K562 (cell line): ENCODE measurements around the gene IGFL1. TPM values are rescaled to one million over a fixed set of nuclear protein-coding genes. Genes with fewer than 3 reads are reported as not detected.

Experiments
- ATAC-seq: fragments of 200-7000 bp; cut with Tn5 transposase; 3 replicates; pipeline ENCODE4 v1.9.1; 2020; ENCODE audit warnings: moderate library complexity
- BruUV-seq: library from RNA; stranded (reverse); fragments of 400-500 nt; replicated peaks from 2 replicates; lab custom pipeline; 2021; lab: Mats Ljungman, UMichigan
- CTCF ChIA-PET: fragments of 300-600 bp; formaldehyde crosslinking; extraction: SDS; loops from one replicate; lab custom pipeline; 2021; ENCODE audit warnings: low intra/inter-chr PET ratio; lab: Yijun Ruan, JAX
- POLR2A ChIA-PET: fragments of 300-600, 350-650 bp; sonication (Branson Sonifier 250); formaldehyde crosslinking; extraction: SDS; loops from one replicate; lab custom pipeline; 2021; ENCODE audit warnings: antibody characterized with exemption, inconsistent platforms; lab: Yijun Ruan, JAX
- DNase-seq, 4 experiments: peaks; one replicate each; pipeline versions ENCODE4 v3.0.0 to v3.0.0-alpha.2; 2011 to 2018; ENCODE audit warnings: low spot score in 3 of 4, mixed read lengths in 3 of 4; ENCODE audit errors: extremely low read depth in 1 of 4
- FAIRE-seq: peaks from 2 replicates; lab custom pipeline; 2011; peaks lifted over from hg19 to GRCh38; lab: Jason Lieb, UNC
- H2AFZ ChIP-seq: 2 replicates; pipeline ENCODE4 v1.6.0; 2011; ENCODE audit warnings: low read depth, low read length, control low read depth, inconsistent platforms
- H3K27ac ChIP-seq: fragments of 200-600 bp; 3 replicates; pipeline ENCODE4 v1.8.0; 2011; ENCODE audit warnings: low read depth, mild to moderate bottlenecking, control low read depth, inconsistent platforms, low read length, moderate library complexity, mixed read lengths; ENCODE audit errors: extremely low read depth
- H3K27me3 ChIP-seq, 2 experiments: fragments of 300-600 bp in 1 of 2; 2 replicates in 1 of 2; 3 replicates in 1 of 2; pipeline versions ENCODE4 v1.6.0 to v1.8.0; 2011; ENCODE audit warnings: inconsistent platforms in 2 of 2, low read length in 2 of 2, mild to moderate bottlenecking in 1 of 2, mixed read lengths in 1 of 2, moderate library complexity in 1 of 2; ENCODE audit not compliant: control insufficient read depth in 2 of 2, insufficient read depth in 2 of 2
- H3K36me3 ChIP-seq: fragments of 300-600 bp; 3 replicates; pipeline ENCODE4 v1.8.0; 2011; ENCODE audit warnings: mild to moderate bottlenecking, low read length, inconsistent platforms; ENCODE audit not compliant: control insufficient read depth, insufficient read depth
- H3K4me1 ChIP-seq, 2 experiments: fragments of 200-600 bp in 1 of 2; replicated peaks in 1 of 2; 2 replicates in 1 of 2; 3 replicates in 1 of 2; pipeline versions ENCODE4 v1.5.1 to v1.8.0; 2011; ENCODE audit warnings: inconsistent platforms in 2 of 2, low read length in 2 of 2, mild to moderate bottlenecking in 1 of 2, mixed read lengths in 1 of 2, moderate library complexity in 1 of 2; ENCODE audit not compliant: control insufficient read depth in 2 of 2, insufficient read depth in 2 of 2
- H3K4me2 ChIP-seq: 2 replicates; pipeline ENCODE4 v1.6.1; 2011; ENCODE audit warnings: low read length, control low read depth, inconsistent platforms, mixed read lengths; ENCODE audit not compliant: insufficient read depth
- H3K4me3 ChIP-seq: fragments of 200-600 bp; sonication (generic), shearing (Covaris generic); 2 replicates; pipeline ENCODE4 v1.5.1; 2016; ENCODE audit warnings: control low read depth, inconsistent platforms
- H3K79me2 ChIP-seq: fragments of 200-600 bp; 3 replicates; pipeline ENCODE4 v1.8.0; 2011; ENCODE audit warnings: low read length, inconsistent platforms; ENCODE audit not compliant: control insufficient read depth, insufficient read depth
- H3K9ac ChIP-seq, 2 experiments: 2 replicates each; pipeline versions ENCODE4 v1.6.0 to v1.6.1; 2011; ENCODE audit warnings: low read depth in 2 of 2, low read length in 2 of 2, control low read depth in 1 of 2, inconsistent platforms in 1 of 2, mild to moderate bottlenecking in 1 of 2, mixed read lengths in 1 of 2; ENCODE audit not compliant: insufficient read depth in 1 of 2
- H3K9me1 ChIP-seq: one replicate; pipeline ENCODE4 v1.6.0; 2011; ENCODE audit warnings: inconsistent platforms, mild to moderate bottlenecking, low read length, moderate library complexity; ENCODE audit not compliant: control insufficient read depth, insufficient read depth
- H3K9me3 ChIP-seq: replicated peaks from 2 replicates; pipeline ENCODE4 v1.5.1; 2011; ENCODE audit warnings: low read depth, low read length, inconsistent platforms; ENCODE audit not compliant: control insufficient read depth, insufficient read depth
- H4K20me1 ChIP-seq: replicated peaks from 2 replicates; pipeline ENCODE4 v1.6.1; 2011; ENCODE audit warnings: low read length, inconsistent platforms, mixed read lengths; ENCODE audit not compliant: control insufficient read depth, insufficient read depth
- BCL6 ChIP-seq: fragments of 250-450 bp; sonication (Bioruptor Pico); IDR thresholded peaks from 2 replicates; pipeline ENCODE4 v1.4.0; 2020
- BRF1 ChIP-seq: IDR thresholded peaks from 3 replicates; pipeline ENCODE4 v1.6.1; 2011; ENCODE audit warnings: borderline replicate concordance, mild to moderate bottlenecking; ENCODE audit not compliant: insufficient read length; ENCODE audit errors: extremely low read depth
- CCNT2 ChIP-seq: IDR thresholded peaks from 2 replicates; pipeline ENCODE4 v1.6.1; 2011; ENCODE audit warnings: borderline replicate concordance, low read depth, mild to moderate bottlenecking, moderate library complexity, mixed read lengths, low read length; ENCODE audit not compliant: insufficient read length; ENCODE audit errors: extremely low read depth
- RBM34 ChIP-seq: fragments of 200-400 bp; formaldehyde crosslinking; IDR thresholded peaks from 2 replicates; pipeline ENCODE4 v1.6.1; 2018; ENCODE audit warnings: low read length, borderline replicate concordance; ENCODE audit not compliant: insufficient read depth
- SRSF1 ChIP-seq: fragments of 200-400 bp; formaldehyde crosslinking; IDR thresholded peaks from 2 replicates; pipeline ENCODE4 v1.6.1; 2017; ENCODE audit warnings: mild to moderate bottlenecking, low read depth, low read length, moderate library complexity
- ZBED1 ChIP-seq: IDR thresholded peaks from 2 replicates; pipeline ENCODE4 v1.6.1; 2014
- ZFP91 ChIP-seq: sonication (generic); formaldehyde crosslinking; IDR thresholded peaks from 2 replicates; pipeline ENCODE4 v1.8.0; 2022; ENCODE audit warnings: mild to moderate bottlenecking, missing genetic modification reagents
- ZNF133 ChIP-seq: fragments of 250-450 bp; sonication (Bioruptor Pico); IDR thresholded peaks from 2 replicates; pipeline ENCODE4 v1.4.0; 2020; ENCODE audit warnings: mild to moderate bottlenecking
- WGBS: fragments of 100-300 bp; shearing (Covaris generic); methylation state at CpG from one replicate; pipeline ENCODE4 v1.1.6; 2016; ENCODE audit warnings: low coverage, mixed read lengths; ENCODE audit not compliant: insufficient coverage; ENCODE audit errors: missing lambda C conversion rate; 5-methylcytosine and 5-hydroxymethylcytosine counted together
- in situ Hi-C: fragments of 300-500 bp; cut with MboI; formaldehyde crosslinking; loops from 4 replicates; pipeline ENCODE4 v1.15.0; 2018; ENCODE audit warnings: inconsistent platforms, mixed read lengths
- intact Hi-C: fragments of 100-400 bp; cut with micrococcal nuclease; formaldehyde crosslinking; loops from 2 replicates; pipeline ENCODE4 v1.14.2; 2022
- polyA plus RNA-seq, 8 experiments: library from polyadenylated mRNA; depleted of rRNA in 4 of 8; stranded (reverse) in 5 of 8; unstranded in 3 of 8; fragments of >200 nt; fragmentation: Nextera tagmentation in 2 of 8; fragmentation: Illumina TruSeq in 1 of 8; extraction: Ambion mirVana in 2 of 8; extraction: Trizol in 1 of 8; gene quantifications; 2 replicates each; pipeline versions ENCODE4 v1.2.1 to v1.2.3, GENCODE V29; 2011 to 2014; ENCODE audit warnings: inconsistent platforms in 1 of 8, missing spikeins in 1 of 8
- total RNA-seq, 7 experiments: library from RNA; depleted of rRNA in 6 of 7; stranded (reverse); fragments of >200 nt in 6 of 7; fragmentation: Illumina TruSeq in 2 of 7; extraction: Trizol in 2 of 7; gene quantifications; 2 replicates each; pipeline versions ENCODE4 v1.2.1 to v1.2.3, GENCODE V29; 2011 to 2021; ENCODE audit warnings: low replicate concordance in 1 of 7
- TF ChIP-seq, protein P1 (sequence below): sonication (generic); formaldehyde crosslinking; IDR thresholded peaks from 2 replicates; pipeline ENCODE4 v1.8.0; 2023; ENCODE audit warnings: mild to moderate bottlenecking, missing genetic modification reagents

IGFL1 gene
- total and polyA plus RNA-seq, 9 of the 15 experiments (the other 6 are each of a cell fraction or from before 2014, with no cell fraction given), result not detected

- Histone ChIP-seq H4K20me1 (no peaks in the 10 kb centered on the region), H3K36me3 (no peaks in the 10 kb centered on the region), H3K27ac (peak overlapping the region; percentile 49; the same call in 1 of the 3 replicates), H3K79me2 (no peaks in the 10 kb centered on the region; the same call in 2 of the 3 replicates), H3K27me3 (peaks cover 0 to 5% of the 10 kb centered on the region in 2 experiments; a peak in 1 of 5 replicates), H3K4me3 (no peak overlapping the region), H2AFZ (0 out of 2 replicates have a peak overlapping the region, but pooled peaks have one; percentile 2), H3K9me3 (no peaks in the 10 kb centered on the region; the same call in 1 of the 2 replicates), H3K4me2 (peak overlapping the region; percentile 31; the same call in 1 of the 2 replicates), H3K9ac (no peak overlapping the region), H3K4me1 (peaks cover 5% of the 10 kb centered on the region in 2 experiments), H3K9me1 (no peaks in the 10 kb centered on the region)
- DNase-seq (peak in 1 of 4 experiments; percentile 50), FAIRE-seq (peak; percentile 29), ATAC-seq (no peak)
- intact Hi-C loops, result no loop called here
- WGBS, result 3% methylated on average over 8 of the region's 8 CpGs
- in situ Hi-C loops, result no loop called here
- no TSS peak for BruUV-seq
- ChIA-PET CTCF (no interaction called here), POLR2A (interaction anchor here (1.0 kb wide), 1 partner anchor 14 kb away, joined by 4 read pairs; no protein-coding TSS in a partner anchor)
- TF ChIP-seq SRSF1 (no peak), BRF1 (no peak), ZBED1 (no peak), CCNT2 (no peak), ZNF133 (CRISPR knock-in tag) (peak; percentile 89; the same call in 1 of the 2 replicates), ZFP91 (CRISPR knock-in tag) (no peak), RBM34 (no peak), BCL6 (peak; percentile 91)
- TF ChIP-seq, protein P1, sequence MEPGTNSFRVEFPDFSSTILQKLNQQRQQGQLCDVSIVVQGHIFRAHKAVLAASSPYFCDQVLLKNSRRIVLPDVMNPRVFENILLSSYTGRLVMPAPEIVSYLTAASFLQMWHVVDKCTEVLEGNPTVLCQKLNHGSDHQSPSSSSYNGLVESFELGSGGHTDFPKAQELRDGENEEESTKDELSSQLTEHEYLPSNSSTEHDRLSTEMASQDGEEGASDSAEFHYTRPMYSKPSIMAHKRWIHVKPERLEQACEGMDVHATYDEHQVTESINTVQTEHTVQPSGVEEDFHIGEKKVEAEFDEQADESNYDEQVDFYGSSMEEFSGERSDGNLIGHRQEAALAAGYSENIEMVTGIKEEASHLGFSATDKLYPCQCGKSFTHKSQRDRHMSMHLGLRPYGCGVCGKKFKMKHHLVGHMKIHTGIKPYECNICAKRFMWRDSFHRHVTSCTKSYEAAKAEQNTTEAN, result no peak
These were observed 26.4 kb upstream of the IGFL1 start for GRCh38 chr19:46202872-46203860.
